HCT116 (cell line): ENCODE results near the gene IMMT. TPM values are rescaled to one million over a fixed set of nuclear protein-coding genes. Genes with fewer than 3 reads are reported as not detected.

ENCODE experiments used
- ATAC-seq: fragments of 200-7000 bp; cut with Tn5 transposase; 2 replicates; pipeline ENCODE4 v1.9.1; 2020; ENCODE audit warnings: mild to moderate bottlenecking, moderate library complexity
- BruUV-seq: library from RNA; stranded (reverse); fragments of 400-500 nt; replicated peaks from 2 replicates; lab custom pipeline; 2021; lab: Mats Ljungman, UMichigan
- CTCF ChIA-PET: fragments of 300-600 bp; sonication (Branson Sonifier 250); formaldehyde crosslinking; loops from one replicate; lab custom pipeline; 2021; ENCODE audit warnings: antibody characterized with exemption; lab: Charles Lee
- POLR2A ChIA-PET: fragments of 300-600, 350-600 bp; sonication (Branson Sonifier 250); formaldehyde crosslinking; loops from one replicate; lab custom pipeline; 2021; ENCODE audit warnings: antibody characterized with exemption; lab: Charles Lee
- RAD21 ChIA-PET, 2 experiments: fragments of 300-600 bp; sonication (Branson Sonifier 250); formaldehyde crosslinking; loops; one replicate each; lab custom pipeline; 2023; ENCODE audit warnings: low total read pairs in 2 of 2; ENCODE audit not compliant: uncharacterized antibody in 2 of 2, unreplicated experiment in 2 of 2, low non-redundant PET in 1 of 2; lab: Charles Lee
- DNase-seq: peaks from one replicate; pipeline ENCODE4 v3.0.0-alpha.2; 2010; ENCODE audit warnings: low read depth, low spot score
- H2AFZ ChIP-seq: fragments of 200-600 bp; shearing (Covaris generic), sonication (generic); 2 replicates; pipeline ENCODE4 v1.6.1; 2017; ENCODE audit warnings: low read depth, mixed run types, mixed read lengths, antibody characterized with exemption, low read length; ENCODE audit not compliant: poor library complexity, severe bottlenecking
- H3K27ac ChIP-seq: 2 replicates; pipeline ENCODE4 v1.5.1; 2012; ENCODE audit warnings: low read depth, low read length
- H3K27me3 ChIP-seq: fragments of 200-600 bp; sonication (generic); 2 replicates; pipeline ENCODE4 v1.6.1; 2016; ENCODE audit warnings: mixed run types, low read length, mixed read lengths; ENCODE audit not compliant: insufficient read depth
- H3K36me3 ChIP-seq, 2 experiments: fragments of 200-500 bp in 1 of 2; fragments of 200-600 bp in 1 of 2; sonication (Bioruptor generic) in 1 of 2; sonication (generic) in 1 of 2; 2 replicates each; pipeline versions ENCODE4 v1.5.1 to v1.6.1; 2014 to 2016; ENCODE audit warnings: low read length in 2 of 2, inconsistent platforms in 1 of 2, mixed read lengths in 1 of 2, mixed run types in 1 of 2; ENCODE audit not compliant: insufficient read depth in 2 of 2, control insufficient read depth in 1 of 2
- H3K4me1 ChIP-seq, 2 experiments: fragments of 200-600 bp in 1 of 2; sonication (generic) in 1 of 2; 2 replicates each; pipeline versions ENCODE4 v1.5.1 to v1.6.1; 2012 to 2017; ENCODE audit warnings: low read length in 2 of 2, inconsistent platforms in 1 of 2, mild to moderate bottlenecking in 1 of 2, mixed read lengths in 1 of 2, mixed run types in 1 of 2, moderate library complexity in 1 of 2; ENCODE audit not compliant: insufficient read depth in 2 of 2, control insufficient read depth in 1 of 2
- H3K4me2 ChIP-seq: fragments of 200-600 bp; sonication (generic); 2 replicates; pipeline ENCODE4 v1.6.1; 2017; ENCODE audit warnings: mixed run types, low read length, mixed read lengths
- H3K4me3 ChIP-seq, 2 experiments: fragments of 200-600 bp in 1 of 2; sonication (generic) in 1 of 2; replicated peaks in 1 of 2; 2 replicates each; pipeline ENCODE4 v1.5.1; 2011 to 2016; ENCODE audit warnings: low read length in 2 of 2, control low read depth in 1 of 2, low read depth in 1 of 2, mild to moderate bottlenecking in 1 of 2, mixed read lengths in 1 of 2, mixed run types in 1 of 2
- H3K79me2 ChIP-seq: fragments of 200-600 bp; sonication (generic); 2 replicates; pipeline ENCODE4 v1.6.1; 2017; ENCODE audit warnings: mild to moderate bottlenecking, mixed run types, low read length, moderate library complexity, mixed read lengths; ENCODE audit not compliant: insufficient read depth
- H3K9ac ChIP-seq: fragments of 200-600 bp; sonication (generic); 2 replicates; pipeline ENCODE4 v1.6.1; 2016; ENCODE audit warnings: low read length, mixed read lengths
- H3K9me2 ChIP-seq: fragments of 200-600 bp; sonication (generic), shearing (Covaris generic); 2 replicates; pipeline ENCODE4 v1.6.1; 2017; ENCODE audit warnings: mixed run types, mild to moderate bottlenecking, moderate library complexity; ENCODE audit not compliant: insufficient read depth
- H3K9me3 ChIP-seq, 2 experiments: fragments of 200-500 bp in 1 of 2; fragments of 200-600 bp in 1 of 2; sonication (Bioruptor generic) in 1 of 2; sonication (generic) in 1 of 2; 2 replicates each; pipeline ENCODE4 v1.6.1; 2014 to 2017; ENCODE audit warnings: low read length in 2 of 2, mixed read lengths in 2 of 2, inconsistent platforms in 1 of 2, low read depth in 1 of 2, mild to moderate bottlenecking in 1 of 2, mixed run types in 1 of 2, moderate library complexity in 1 of 2; ENCODE audit not compliant: control insufficient read depth in 1 of 2, insufficient read depth in 1 of 2
- H4K20me1 ChIP-seq: fragments of 200-600 bp; sonication (generic), shearing (Covaris generic); 2 replicates; pipeline ENCODE4 v1.6.1; 2017; ENCODE audit warnings: mixed run types, mild to moderate bottlenecking, moderate library complexity; ENCODE audit not compliant: insufficient read depth
- CBX3 ChIP-seq: IDR thresholded peaks from 2 replicates; pipeline ENCODE4 v1.6.1; 2012; ENCODE audit warnings: low read depth
- CTCF ChIP-seq, 3 experiments: fragments of 200-600 bp in 1 of 3; sonication (generic) in 1 of 3; IDR thresholded peaks in 2 of 3; conservative IDR thresholded peaks in 1 of 3; 2 replicates each; pipeline ENCODE4 v1.5.1; 2012 to 2017; ENCODE audit warnings: low read depth in 2 of 3, low read length in 2 of 3, antibody characterized with exemption in 1 of 3, borderline replicate concordance in 1 of 3, control low read depth in 1 of 3, mild to moderate bottlenecking in 1 of 3, mixed read lengths in 1 of 3, mixed run types in 1 of 3, moderate library complexity in 1 of 3; ENCODE audit not compliant: insufficient read depth in 1 of 3
- EZH2 ChIP-seq: fragments of 200-600 bp; sonication (generic); IDR thresholded peaks from 2 replicates; pipeline ENCODE4 v1.6.1; 2017; ENCODE audit warnings: antibody characterized with exemption, mixed run types
- MAX ChIP-seq: IDR thresholded peaks from 2 replicates; pipeline ENCODE4 v1.6.1; 2012
- RAD21 ChIP-seq: IDR thresholded peaks from 2 replicates; pipeline ENCODE4 v1.6.1; 2012; ENCODE audit warnings: low read depth, mild to moderate bottlenecking
- SIN3A ChIP-seq: IDR thresholded peaks from 2 replicates; pipeline ENCODE4 v1.6.1; 2012; ENCODE audit warnings: low read depth
- TCF7L2 ChIP-seq: IDR thresholded peaks from 2 replicates; pipeline ENCODE4 v1.7.0; 2011; ENCODE audit warnings: borderline replicate concordance, inconsistent platforms; ENCODE audit not compliant: insufficient read depth, insufficient read length; ENCODE audit errors: extremely low read depth
- ZBTB33 ChIP-seq: IDR thresholded peaks from 2 replicates; pipeline ENCODE4 v1.6.1; 2011; ENCODE audit warnings: mild to moderate bottlenecking, low read length, moderate library complexity; ENCODE audit not compliant: insufficient replicate concordance; ENCODE audit errors: extremely low read depth
- intact Hi-C: fragments of 100-400 bp; cut with micrococcal nuclease; formaldehyde crosslinking; loops from 2 replicates; pipeline ENCODE4 v1.10.0; 2022
- total RNA-seq: library from RNA; stranded (reverse); gene quantifications from one replicate; pipeline ENCODE4 v1.2.1, GENCODE V29; 2021; ENCODE audit not compliant: unreplicated experiment

IMMT gene
- total RNA-seq, 1 experiment from 2014 or later, result 125 TPM

GRCh38 chr2:86218124-86218523 is 22.9 kb upstream of the IMMT start:
- no peak for TF ChIP-seq CBX3
- no peak for TF ChIP-seq EZH2
- TF ChIP-seq MAX, result no peak
- no peak for TF ChIP-seq RAD21
- TF ChIP-seq CTCF (IDR thresholded peaks at IDR 0.05 in 2 of 3, conservative IDR thresholded peaks at IDR 0.05 in 1 of 3; ENCODE audit: borderline replicate concordance in 1 of 3, insufficient read depth in 1 of 3, low read depth in 2 of 3, low read length in 2 of 3), result no peak
- no peak for TF ChIP-seq ZBTB33
- no peak for TF ChIP-seq SIN3A
- TF ChIP-seq TCF7L2, result no peak
- Histone ChIP-seq H3K4me1 (no peaks in the 10 kb centered on the region), H3K27me3 (no peaks in the 10 kb centered on the region), H3K9me2 (no peaks in the 10 kb centered on the region), H3K4me3 (no peak overlapping the region), H3K9ac (no peak overlapping the region), H3K9me3 (no peaks in the 10 kb centered on the region), H4K20me1 (no peaks in the 10 kb centered on the region), H3K27ac (no peak overlapping the region), H2AFZ (no peak overlapping the region), H3K36me3 (peaks cover under 1 to 7% of the 10 kb centered on the region in 2 experiments; a peak in 2 of 4 replicates), H3K4me2 (no peak overlapping the region), H3K79me2 (no peaks in the 10 kb centered on the region)
- DNase-seq, result no peak
- no peak for ATAC-seq
- intact Hi-C loops, result no loop called here
- RAD21 ChIA-PET, result no interaction called here
- BruUV-seq, result no TSS peak
- POLR2A ChIA-PET, result no interaction called here
- CTCF ChIA-PET, result no interaction called here
